Cardiac fibroblast (primary cell): ENCODE data around the gene NSUN7.
A peak's percentile ranks its signal among the peaks of the same experiment; 100 is the strongest.

Experiments used
- DNase-seq, 2 donors: peaks; one replicate each; pipeline versions ENCODE4 v3.0.0 to v3.0.0-alpha.2; 2010; ENCODE audit warnings: low read depth in 2 of 2
- H3K4me3 ChIP-seq, 2 donors: replicated peaks in 1 of 2; 1 replicate in 1 of 2; 2 replicates in 1 of 2; pipeline ENCODE4 v1.5.1; 2011; ENCODE audit warnings: low read depth in 2 of 2, low read length in 2 of 2, mild to moderate bottlenecking in 2 of 2, moderate library complexity in 1 of 2
- CTCF ChIP-seq: IDR thresholded peaks from one replicate; pipeline ENCODE4 v1.5.1; 2011; ENCODE audit warnings: low read depth, mild to moderate bottlenecking, low read length, inconsistent platforms

Gene NSUN7

DNA sequence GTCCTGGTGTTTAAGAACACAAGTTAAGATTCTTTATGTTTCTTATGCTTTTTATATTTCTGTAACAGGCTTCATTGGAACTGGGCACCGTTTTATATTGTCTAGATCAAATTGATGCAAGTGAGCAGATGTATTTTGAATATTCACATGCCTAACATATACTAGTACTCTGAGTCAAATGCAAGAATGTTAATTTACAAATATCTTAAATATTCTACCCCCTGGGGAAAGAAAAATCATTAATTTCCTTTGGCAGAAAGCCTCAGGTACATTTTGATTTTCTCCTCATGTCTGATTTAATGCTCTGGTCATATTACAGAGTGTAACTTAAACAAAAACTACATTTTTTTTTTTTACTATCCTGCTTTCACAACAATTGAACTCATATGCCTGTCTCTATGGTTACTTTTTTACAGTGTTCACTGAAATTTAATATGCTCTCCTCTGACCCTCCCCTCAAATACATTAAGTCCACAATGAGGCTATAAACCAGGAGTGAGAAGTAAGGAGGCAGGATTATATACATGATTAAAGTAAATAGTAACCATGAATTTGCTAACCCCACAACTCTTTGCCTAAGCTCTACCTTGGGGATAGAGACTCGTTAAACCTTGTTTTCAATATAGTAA, 2.4 kb upstream of the NSUN7 start:
- TF ChIP-seq CTCF, result no peak
- DNase-seq, result no peak
- no peak overlapping the region for H3K4me3 ChIP-seq

- H3K4me3 ChIP-seq, result peak overlapping the region in 1 of 2 donors; percentile 24
- DNase-seq, result peak; percentile 3 to 5
- no peak for TF ChIP-seq CTCF
These were observed 905 bp downstream of the NSUN7 start for GRCh38 chr4:40750461-40751258.

GRCh38 chr4:40755616-40756015, 5.9 kb downstream of the NSUN7 start:
- no peak for TF ChIP-seq CTCF
- DNase-seq, result no peak
- H3K4me3 ChIP-seq, result no peak overlapping the region

DNA sequence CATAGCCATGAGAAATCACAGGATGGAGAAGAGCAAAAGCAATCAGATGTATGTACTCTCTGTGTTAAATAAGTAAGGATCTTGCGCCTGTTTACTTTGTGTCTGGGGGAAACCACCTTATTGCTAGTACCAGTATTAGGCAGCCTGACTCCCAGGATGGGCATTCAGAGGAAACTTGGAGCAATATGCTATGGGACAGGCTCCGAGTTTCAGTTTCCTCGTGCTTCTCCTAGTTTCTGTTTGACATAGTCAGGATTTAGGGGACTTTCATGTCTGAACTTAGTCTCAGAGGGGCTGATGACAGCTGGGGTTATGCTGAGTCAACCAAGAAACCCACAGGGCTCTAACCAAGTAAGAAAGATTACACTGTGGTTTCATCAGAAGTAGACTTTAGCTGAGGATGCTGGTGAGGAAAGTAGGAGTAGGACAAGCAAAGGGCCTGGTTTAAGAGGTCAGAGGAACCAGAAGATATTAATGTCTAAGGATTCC, 13.5 kb downstream of the NSUN7 start:
- TF ChIP-seq CTCF, result no peak
- DNase-seq, result peak; percentile 32 to 52

DNA sequence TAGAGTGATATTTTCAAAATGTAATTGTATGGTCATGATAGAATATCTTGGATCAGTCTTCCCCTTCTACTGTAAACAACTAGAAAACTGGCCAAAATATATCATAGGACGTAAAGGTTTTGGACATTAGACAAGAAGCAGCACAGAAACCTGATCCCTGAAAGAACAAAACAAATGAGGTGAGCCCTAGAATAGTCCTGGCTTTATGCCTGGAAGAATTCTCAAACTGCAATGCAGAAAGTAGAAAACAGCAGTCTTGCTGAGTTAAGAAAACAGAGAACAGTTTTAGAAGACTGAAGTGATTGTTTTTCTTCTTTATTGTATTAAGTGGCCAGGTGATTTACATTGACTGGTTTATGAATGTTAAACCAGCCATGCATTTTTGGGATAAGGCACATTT, 19.5 kb downstream of the NSUN7 start:
- no peak for TF ChIP-seq CTCF
- peak in 1 of 2 donors; percentile 5 for DNase-seq
- no peak overlapping the region for H3K4me3 ChIP-seq

More for the DNA sequence above, 13.5 kb downstream of the NSUN7 start:
- H3K4me3 ChIP-seq, result no peak overlapping the region

DNA sequence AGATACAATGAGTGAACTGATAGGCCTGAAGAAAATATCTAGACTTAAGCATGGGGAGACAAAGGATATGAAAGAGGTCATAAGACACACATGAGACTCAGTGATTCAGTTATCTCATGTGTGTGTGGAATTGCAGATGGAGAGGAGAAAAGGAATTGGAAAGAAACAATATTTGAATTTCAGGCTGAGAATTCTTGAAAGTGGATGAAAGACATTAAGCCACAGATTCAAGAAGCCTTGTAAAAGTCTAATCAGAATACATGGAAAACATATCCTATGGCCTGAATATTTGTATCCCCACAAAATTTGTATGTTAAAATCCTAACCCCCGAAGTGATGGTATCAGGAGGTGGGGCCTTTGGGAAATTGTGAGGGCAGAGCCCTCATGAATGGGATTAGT, 28.3 kb downstream of the NSUN7 start:
- H3K4me3 ChIP-seq, result no peak overlapping the region
- no peak for DNase-seq
- no peak for TF ChIP-seq CTCF
